ENCODE measurements around the gene ESPL1. TPM values are rescaled to one million over a fixed set of nuclear protein-coding genes. Genes with fewer than 3 reads are reported as not detected.
A peak's percentile ranks its signal among the peaks of the same experiment; 100 is the strongest.

ESPL1 gene
- total RNA-seq (2014; rRNA removed): 14.8 and 18.2 TPM in 2 replicates
- polyA plus RNA-seq (2012): 4.9 TPM

GRCh38 chr12:53267999-53268629 is at the start of gene ESPL1:
TSS of gene ESPL1 (plus strand) at chr12:53268299. CDS start at chr12:53268767, 468 bp downstream.
- DNase-seq (ENCODE audit: low read depth): peak; percentile 73

GRCh38 chr12:53218551-53219291 is 49.4 kb upstream of the ESPL1 start:
- no peak for DNase-seq (ENCODE audit: low read depth)

- peak; percentile 53 for DNase-seq (ENCODE audit: low read depth)
These were observed 48.7 kb upstream of the ESPL1 start for GRCh38 chr12:53219292-53219955.

GRCh38 chr12:53219956-53220693 is 48.0 kb upstream of the ESPL1 start:
- peak; percentile 76 for DNase-seq (ENCODE audit: low read depth)

- DNase-seq (ENCODE audit: low read depth): peak; percentile 88
These were observed 47.4 kb upstream of the ESPL1 start for GRCh38 chr12:53220694-53221202.

- DNase-seq (ENCODE audit: low read depth): peak; percentile 53
These were observed 46.7 kb upstream of the ESPL1 start for GRCh38 chr12:53221203-53222080.

- DNase-seq (ENCODE audit: low read depth): no peak
These were observed 45.9 kb upstream of the ESPL1 start for GRCh38 chr12:53222170-53222721.

GRCh38 chr12:53222806-53223261 is 45.3 kb upstream of the ESPL1 start:
- no peak for DNase-seq (ENCODE audit: low read depth)

- no peak for DNase-seq (ENCODE audit: low read depth)
These were observed 44.6 kb upstream of the ESPL1 start for GRCh38 chr12:53223389-53224060.

- DNase-seq (ENCODE audit: low read depth): no peak
These were observed 43.8 kb upstream of the ESPL1 start for GRCh38 chr12:53224061-53224896.

GRCh38 chr12:53224897-53225634 is 43.0 kb upstream of the ESPL1 start:
- no peak for DNase-seq (ENCODE audit: low read depth)

- no peak for DNase-seq (ENCODE audit: low read depth)
These were observed 42.3 kb upstream of the ESPL1 start for GRCh38 chr12:53225635-53226424.

GRCh38 chr12:53226815-53227214 is 41.3 kb upstream of the ESPL1 start:
- no peak for DNase-seq (ENCODE audit: low read depth)

GRCh38 chr12:53227341-53227740 is 40.8 kb upstream of the ESPL1 start:
- no peak for DNase-seq (ENCODE audit: low read depth)

- no peak for DNase-seq (ENCODE audit: low read depth)
These were observed 40.3 kb upstream of the ESPL1 start for GRCh38 chr12:53227836-53228235.

- DNase-seq (ENCODE audit: low read depth): no peak
These were observed 38.6 kb upstream of the ESPL1 start for GRCh38 chr12:53229454-53229853.

Data from LHCN-M2 (cell line).